Measurements from ENCODE around the gene C10orf105.

The C10orf105 gene

GRCh38 chr10:71683301-71683700 is 36.3 kb downstream of the C10orf105 start:
- Histone ChIP-seq H3K36me3 (ENCODE audit: insufficient read depth, low read length) (no peaks in the 10 kb centered on the region), H3K9me3 (ENCODE audit: control insufficient read depth, insufficient read depth, low read length) (no peaks in the 10 kb centered on the region), H3K4me1 (ENCODE audit: insufficient read depth, low read length) (peaks cover 24% of the 10 kb centered on the region), H3K9ac (ENCODE audit: low read depth, low read length) (no peak overlapping the region)

GRCh38 chr10:71681977-71682376 is 37.6 kb downstream of the C10orf105 start:
- H3K4me1 ChIP-seq (ENCODE audit: insufficient read depth, low read length) = peaks cover 24% of the 10 kb centered on the region
- H3K36me3 ChIP-seq (ENCODE audit: insufficient read depth, low read length) = no peaks in the 10 kb centered on the region
- H3K9ac ChIP-seq (ENCODE audit: low read depth, low read length) = no peak overlapping the region
- H3K9me3 ChIP-seq (ENCODE audit: control insufficient read depth, insufficient read depth, low read length) = no peaks in the 10 kb centered on the region

- Histone ChIP-seq H3K4me1 (ENCODE audit: insufficient read depth, low read length) (peaks cover 3% of the 10 kb centered on the region; the same call in 1 of the 2 replicates), H3K9ac (ENCODE audit: low read depth, low read length) (no peak overlapping the region), H3K9me3 (ENCODE audit: control insufficient read depth, insufficient read depth, low read length) (no peaks in the 10 kb centered on the region), H3K36me3 (ENCODE audit: insufficient read depth, low read length) (no peaks in the 10 kb centered on the region)
Observed at GRCh38 chr10:71679425-71679824, 40.2 kb downstream of the C10orf105 start.

- no peaks in the 10 kb centered on the region for H3K9me3 ChIP-seq (ENCODE audit: control insufficient read depth, insufficient read depth, low read length)
- H3K4me1 ChIP-seq (ENCODE audit: insufficient read depth, low read length) = no peaks in the 10 kb centered on the region; the same call in 1 of the 2 replicates
- H3K9ac ChIP-seq (ENCODE audit: low read depth, low read length) = no peak overlapping the region
- no peaks in the 10 kb centered on the region for H3K36me3 ChIP-seq (ENCODE audit: insufficient read depth, low read length)
Observed at GRCh38 chr10:71678057-71678805, 41.3 kb downstream of the C10orf105 start.

- no peaks in the 10 kb centered on the region for H3K36me3 ChIP-seq (ENCODE audit: insufficient read depth, low read length)
- H3K9ac ChIP-seq (ENCODE audit: low read depth, low read length) = no peak overlapping the region
- no peaks in the 10 kb centered on the region for H3K9me3 ChIP-seq (ENCODE audit: control insufficient read depth, insufficient read depth, low read length)
- H3K4me1 ChIP-seq (ENCODE audit: insufficient read depth, low read length) = no peaks in the 10 kb centered on the region; the same call in 1 of the 2 replicates
Observed at GRCh38 chr10:71677261-71677660, 42.3 kb downstream of the C10orf105 start.

- Histone ChIP-seq H3K36me3 (ENCODE audit: insufficient read depth, low read length) (no peaks in the 10 kb centered on the region), H3K9ac (ENCODE audit: low read depth, low read length) (no peak overlapping the region), H3K4me1 (ENCODE audit: insufficient read depth, low read length) (no peaks in the 10 kb centered on the region; the same call in 1 of the 2 replicates)
Observed at GRCh38 chr10:71675295-71675970, 44.1 kb downstream of the C10orf105 start.

GRCh38 chr10:71671994-71672946 is 47.3 kb downstream of the C10orf105 start:
- Histone ChIP-seq H3K9me3 (ENCODE audit: control insufficient read depth, insufficient read depth, low read length) (no peaks in the 10 kb centered on the region), H3K36me3 (ENCODE audit: insufficient read depth, low read length) (no peaks in the 10 kb centered on the region), H3K4me1 (ENCODE audit: insufficient read depth, low read length) (no peaks in the 10 kb centered on the region), H3K9ac (ENCODE audit: low read depth, low read length) (no peak overlapping the region)

More at GRCh38 chr10:71675295-71675970, 44.1 kb downstream of the C10orf105 start:
- H3K9me3 ChIP-seq (ENCODE audit: control insufficient read depth, insufficient read depth, low read length) = no peaks in the 10 kb centered on the region

GRCh38 chr10:71667387-71667752 is 52.2 kb downstream of the C10orf105 start:
- Histone ChIP-seq H3K9ac (ENCODE audit: low read depth, low read length) (no peak overlapping the region), H3K36me3 (ENCODE audit: insufficient read depth, low read length) (no peaks in the 10 kb centered on the region), H3K4me1 (ENCODE audit: insufficient read depth, low read length) (no peaks in the 10 kb centered on the region; the same call in 1 of the 2 replicates), H3K9me3 (ENCODE audit: control insufficient read depth, insufficient read depth, low read length) (no peaks in the 10 kb centered on the region)

- Histone ChIP-seq H3K36me3 (ENCODE audit: insufficient read depth, low read length) (no peaks in the 10 kb centered on the region), H3K9ac (ENCODE audit: low read depth, low read length) (no peak overlapping the region), H3K4me1 (ENCODE audit: insufficient read depth, low read length) (no peaks in the 10 kb centered on the region; the same call in 1 of the 2 replicates), H3K9me3 (ENCODE audit: control insufficient read depth, insufficient read depth, low read length) (no peaks in the 10 kb centered on the region)
Observed at GRCh38 chr10:71666639-71667386, 52.8 kb downstream of the C10orf105 start.

GRCh38 chr10:71665456-71665855 is 54.1 kb downstream of the C10orf105 start:
- H3K4me1 ChIP-seq (ENCODE audit: insufficient read depth, low read length) = no peaks in the 10 kb centered on the region; the same call in 1 of the 2 replicates
- no peak overlapping the region for H3K9ac ChIP-seq (ENCODE audit: low read depth, low read length)
- H3K36me3 ChIP-seq (ENCODE audit: insufficient read depth, low read length) = no peaks in the 10 kb centered on the region
- no peaks in the 10 kb centered on the region for H3K9me3 ChIP-seq (ENCODE audit: control insufficient read depth, insufficient read depth, low read length)

GRCh38 chr10:71664585-71664984 is 55.0 kb downstream of the C10orf105 start:
- no peaks in the 10 kb centered on the region for H3K36me3 ChIP-seq (ENCODE audit: insufficient read depth, low read length)
- H3K4me1 ChIP-seq (ENCODE audit: insufficient read depth, low read length) = peaks cover 2% of the 10 kb centered on the region
- H3K9ac ChIP-seq (ENCODE audit: low read depth, low read length) = no peak overlapping the region
- H3K9me3 ChIP-seq (ENCODE audit: control insufficient read depth, insufficient read depth, low read length) = no peaks in the 10 kb centered on the region; the same call in 1 of the 2 replicates

- H3K9me3 ChIP-seq (ENCODE audit: control insufficient read depth, insufficient read depth, low read length) = no peaks in the 10 kb centered on the region; the same call in 1 of the 2 replicates
- H3K36me3 ChIP-seq (ENCODE audit: insufficient read depth, low read length) = no peaks in the 10 kb centered on the region
- peaks cover 15% of the 10 kb centered on the region for H3K4me1 ChIP-seq (ENCODE audit: insufficient read depth, low read length)
- no peak overlapping the region for H3K9ac ChIP-seq (ENCODE audit: low read depth, low read length)
Observed at GRCh38 chr10:71663311-71663710, 56.3 kb downstream of the C10orf105 start.

- H3K4me1 ChIP-seq (ENCODE audit: insufficient read depth, low read length) = peaks cover 26% of the 10 kb centered on the region
- H3K9me3 ChIP-seq (ENCODE audit: control insufficient read depth, insufficient read depth, low read length) = no peaks in the 10 kb centered on the region; the same call in 1 of the 2 replicates
- no peak overlapping the region for H3K9ac ChIP-seq (ENCODE audit: low read depth, low read length)
- H3K36me3 ChIP-seq (ENCODE audit: insufficient read depth, low read length) = no peaks in the 10 kb centered on the region
Observed at GRCh38 chr10:71661779-71662336, 57.7 kb downstream of the C10orf105 start.

Measured in ES-I3 (cell line).